NOMO-1 treated with dmso at 0.1 percent for 144 hours (cell line): ENCODE data around the gene LMCD1.

Source experiments
- DNase-seq: peaks from one replicate; lab custom pipeline; 2025; ENCODE audit not compliant: unreplicated experiment; lab: John Stamatoyannopoulos, UW

Gene LMCD1

GRCh38 chr3:8501371-8502131, at the start of gene LMCD1:
Gene LMCD1 (plus strand): TSS chr3:8501823. CDS start chr3:8501939, 116 bp downstream.
- peak; percentile 26 for DNase-seq

DNA sequence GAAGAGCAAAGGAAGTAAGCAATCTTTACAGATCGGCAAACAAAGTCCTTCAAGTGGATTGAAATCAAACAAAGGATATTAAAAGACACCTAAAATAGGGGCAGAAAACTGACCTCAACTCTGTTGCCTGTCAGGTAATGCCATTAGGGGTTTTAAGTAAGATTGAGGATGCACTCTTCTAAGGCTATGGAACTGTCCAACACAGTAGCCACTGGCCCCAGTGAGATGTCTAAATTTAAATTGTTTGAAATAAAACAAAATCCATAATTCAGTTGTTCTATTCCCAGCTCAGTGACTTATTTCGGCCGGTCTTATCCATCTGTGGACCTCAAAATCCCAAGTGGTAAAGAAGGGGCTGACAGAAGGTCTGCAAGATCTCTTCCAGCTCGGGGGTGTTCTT, 49.5 kb upstream of the LMCD1 start:
- DNase-seq: no peak

- no peak for DNase-seq
Observed at GRCh38 chr3:8453153-8453552, 48.5 kb upstream of the LMCD1 start.

DNA sequence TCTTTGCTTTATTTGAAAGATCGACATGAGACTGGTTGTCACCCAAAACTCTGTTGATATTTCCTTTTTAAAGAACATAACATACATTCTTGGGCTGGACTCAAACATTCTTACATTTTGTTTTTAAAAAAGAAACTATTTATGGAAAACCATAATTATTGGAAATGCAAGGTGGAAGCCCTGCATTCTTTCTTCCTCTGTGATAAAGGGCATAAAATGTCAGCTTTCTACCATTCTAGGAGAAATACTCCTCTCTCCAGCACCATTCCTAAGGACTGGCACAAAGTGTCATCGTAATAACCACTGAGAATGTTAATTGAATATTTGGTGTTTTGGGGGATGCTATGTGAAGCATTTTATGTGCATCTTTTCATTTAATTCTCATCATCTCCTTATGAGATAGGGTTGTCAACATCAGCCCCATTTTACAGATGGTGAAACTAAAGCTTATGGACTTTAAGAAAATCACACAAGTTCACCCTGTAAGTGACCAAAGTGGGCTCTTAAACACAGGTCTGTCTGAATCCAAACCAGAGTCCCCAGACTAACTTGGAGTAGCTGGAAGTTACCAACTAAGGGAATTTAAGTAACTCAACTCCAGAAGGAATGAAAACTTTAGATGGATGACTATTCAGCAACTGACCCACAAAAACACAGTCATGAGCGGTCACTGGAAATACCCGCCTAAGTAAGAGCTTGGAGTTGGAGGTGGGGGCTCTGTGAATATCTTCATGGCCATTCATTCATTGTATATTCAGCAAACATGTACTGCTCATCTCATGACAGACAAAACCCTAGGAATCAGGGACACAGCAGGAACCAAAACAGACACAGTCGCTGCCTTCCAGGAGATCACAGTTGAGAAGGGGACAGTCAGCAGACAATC, 45.9 kb upstream of the LMCD1 start:
- DNase-seq: no peak

DNA sequence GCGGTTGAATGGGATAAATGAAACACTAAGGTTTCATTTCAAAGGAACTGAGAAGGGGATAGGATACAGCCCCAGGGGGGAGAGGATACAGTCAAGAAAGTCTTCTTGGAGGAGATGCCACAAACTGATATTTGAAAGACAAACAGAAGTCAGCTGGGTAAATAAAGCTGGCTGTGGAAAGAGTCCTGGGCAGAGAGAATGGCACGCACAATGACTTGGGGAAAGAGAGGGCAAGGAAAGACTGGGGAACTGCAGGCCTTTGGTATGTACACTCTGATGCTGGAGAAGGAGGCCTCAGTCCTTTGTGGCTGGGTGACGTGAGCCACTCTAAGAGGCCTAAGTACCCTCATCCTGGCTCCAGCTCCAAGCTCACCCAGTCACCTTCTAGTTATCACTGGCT, 45.2 kb upstream of the LMCD1 start:
- DNase-seq: no peak

GRCh38 chr3:8457039-8457438, 44.6 kb upstream of the LMCD1 start:
- no peak for DNase-seq

DNA sequence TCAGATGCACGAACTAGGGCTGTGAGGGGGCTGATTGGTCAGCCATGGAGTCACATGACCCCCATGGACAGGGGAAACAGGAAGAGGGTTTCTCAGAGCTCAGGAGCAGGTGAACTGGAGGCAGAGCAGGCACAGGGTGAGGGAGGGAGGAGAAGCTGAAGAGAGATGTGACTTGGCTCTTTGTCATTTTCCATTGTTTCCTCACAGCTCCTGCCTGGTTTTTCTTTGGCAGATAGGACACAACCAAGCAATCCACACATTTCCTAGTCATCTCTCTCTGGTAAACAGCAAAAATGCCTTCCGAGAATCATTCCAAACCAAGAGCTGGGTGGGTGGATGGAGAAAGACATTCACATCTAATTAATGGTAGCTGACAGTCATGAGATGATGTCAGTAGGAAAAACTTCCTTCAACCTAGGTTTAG, 43.4 kb upstream of the LMCD1 start:
- no peak for DNase-seq

GRCh38 chr3:8458711-8459110, 42.9 kb upstream of the LMCD1 start:
- no peak for DNase-seq

- no peak for DNase-seq
Observed at GRCh38 chr3:8460050-8460708, 41.4 kb upstream of the LMCD1 start.

GRCh38 chr3:8460815-8461456, 40.7 kb upstream of the LMCD1 start:
- DNase-seq: no peak

- no peak for DNase-seq
Observed at GRCh38 chr3:8464668-8465067, 37.0 kb upstream of the LMCD1 start.

- no peak for DNase-seq
Observed at GRCh38 chr3:8466526-8466925, 35.1 kb upstream of the LMCD1 start.

- no peak for DNase-seq
Observed at GRCh38 chr3:8470801-8471200, 30.8 kb upstream of the LMCD1 start.

- DNase-seq: no peak
Observed at GRCh38 chr3:8472549-8472948, 29.1 kb upstream of the LMCD1 start.

GRCh38 chr3:8473029-8473428, 28.6 kb upstream of the LMCD1 start:
- no peak for DNase-seq

GRCh38 chr3:8473990-8474389, 27.6 kb upstream of the LMCD1 start:
- no peak for DNase-seq

DNA sequence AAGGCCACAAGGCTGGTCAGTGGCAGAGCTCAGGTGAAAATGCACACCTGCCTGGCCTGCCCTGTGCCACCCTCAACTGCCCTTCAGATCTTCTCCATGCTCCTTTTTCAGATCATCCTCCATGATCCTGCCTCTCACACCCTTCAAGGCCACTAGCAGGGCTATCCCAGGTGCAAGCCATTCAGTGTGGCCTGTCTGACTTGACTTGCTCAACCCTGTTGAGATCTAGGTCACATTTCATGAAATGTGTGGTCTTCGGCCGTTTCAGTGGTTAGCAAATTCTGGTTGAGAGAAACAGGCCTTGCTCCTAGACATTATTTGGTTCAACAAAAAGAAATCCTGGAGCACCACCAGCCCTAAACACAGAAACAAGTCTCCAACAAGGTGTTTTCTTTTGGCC, 26.6 kb upstream of the LMCD1 start:
- DNase-seq: no peak

DNA sequence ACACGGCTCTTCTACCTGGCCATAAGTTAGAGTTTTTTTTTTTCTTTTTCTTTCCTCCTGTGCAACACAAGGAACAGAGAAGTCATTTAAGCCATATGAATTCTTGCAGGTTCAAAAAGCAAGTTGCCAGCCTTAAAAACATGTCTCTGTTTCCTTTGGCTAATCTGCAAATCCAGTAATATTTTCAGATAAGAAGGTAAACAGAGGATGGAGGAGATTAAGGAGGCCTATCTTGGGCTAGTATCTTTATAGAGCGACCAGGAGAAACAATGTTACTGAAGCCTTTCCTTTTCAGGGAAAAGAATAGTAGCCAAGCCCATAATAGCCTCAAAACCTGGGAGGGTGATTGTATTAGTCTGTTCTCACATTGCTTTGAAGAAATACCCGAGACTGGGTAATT, 20.9 kb upstream of the LMCD1 start:
- DNase-seq: no peak

- DNase-seq: no peak
Observed at GRCh38 chr3:8481380-8481779, 20.2 kb upstream of the LMCD1 start.

GRCh38 chr3:8482263-8482662, 19.4 kb upstream of the LMCD1 start:
- DNase-seq: no peak

GRCh38 chr3:8482960-8483665, 18.5 kb upstream of the LMCD1 start:
- no peak for DNase-seq
